ENCODE data around the gene S100A10. TPM values are rescaled to one million over a fixed set of nuclear protein-coding genes. Genes with fewer than 3 reads are reported as not detected.

S100A10 gene
- total RNA-seq, 1 experiment from 2014 or later, result 160 TPM

GRCh38 chr1:151990856-151991198, 2.8 kb downstream of the S100A10 start:
- H3K27ac ChIP-seq (ENCODE audit: insufficient read length, low read depth, low read length), result no peak overlapping the region
- WGBS (ENCODE audit: extremely low coverage, insufficient read length, low lambda C conversion rate), result no CpG with 5 or more reads among the region's 5 CpGs
- H3K4me3 Mint-ChIP-seq, result no peak overlapping the region

More at GRCh38 chr1:151990856-151991198, 2.8 kb downstream of the S100A10 start:
- no peaks in the 10 kb centered on the region for H3K9me3 ChIP-seq (ENCODE audit: control insufficient read depth, low read depth, low read length)
- Mint-ChIP-seq H3K4me1 (peaks cover 44 to 58% of the 10 kb centered on the region in 2 experiments), H3K27ac (no peak overlapping the region), H3K27me3 (ENCODE audit: low read depth) (peaks cover 8% of the 10 kb centered on the region), H3K9me3 (no peaks in the 10 kb centered on the region), H3K36me3 (ENCODE audit: insufficient read depth in 1 of 3, low read depth in 3 of 3) (peaks cover 0 to 3% (median 0%) of the 10 kb centered on the region in 3 experiments; a peak in 2 of 7 replicates)
- no peak overlapping the region for H3K4ac ChIP-seq (ENCODE audit: low read depth, low read length)
- H4K91ac ChIP-seq (ENCODE audit: insufficient read length, low read depth, low read length), result no peak overlapping the region
- H3K79me2 ChIP-seq (ENCODE audit: insufficient read depth, low read length), result peaks cover 21% of the 10 kb centered on the region
- no peaks in the 10 kb centered on the region for H4K20me1 ChIP-seq (ENCODE audit: control insufficient read depth, insufficient read depth, insufficient read length)
- H3K56ac ChIP-seq (ENCODE audit: insufficient read length, low read depth, low read length), result no peak overlapping the region
- no peak overlapping the region for H3K4me2 ChIP-seq (ENCODE audit: insufficient read depth, insufficient read length, low read length)
- no peaks in the 10 kb centered on the region for H3K27me3 ChIP-seq (ENCODE audit: insufficient read depth, low read length)
- no peak overlapping the region for H3K23ac ChIP-seq (ENCODE audit: insufficient read length, low read depth, low read length)
- H2BK5ac ChIP-seq (ENCODE audit: insufficient read length, low read length), result no peak overlapping the region
- H2BK20ac ChIP-seq (ENCODE audit: low read depth, low read length, poor library complexity, severe bottlenecking), result no peak overlapping the region
- H2AK5ac ChIP-seq (ENCODE audit: insufficient read length, low read length), result no peak overlapping the region
- no peak overlapping the region for H2BK120ac ChIP-seq (ENCODE audit: low read depth, low read length, poor library complexity, severe bottlenecking)
- H3K4me1 ChIP-seq (ENCODE audit: insufficient read depth, low read length), result peaks cover 14% of the 10 kb centered on the region; the same call in 1 of the 2 replicates
- no peak overlapping the region for H2BK15ac ChIP-seq (ENCODE audit: low read depth, low read length)
- H2AFZ ChIP-seq (ENCODE audit: low read length), result no peak overlapping the region
- H3K79me1 ChIP-seq (ENCODE audit: insufficient read depth, low read depth, low read length, poor library complexity, severe bottlenecking), result no peaks in the 10 kb centered on the region
- TF ChIP-seq, protein P1, sequence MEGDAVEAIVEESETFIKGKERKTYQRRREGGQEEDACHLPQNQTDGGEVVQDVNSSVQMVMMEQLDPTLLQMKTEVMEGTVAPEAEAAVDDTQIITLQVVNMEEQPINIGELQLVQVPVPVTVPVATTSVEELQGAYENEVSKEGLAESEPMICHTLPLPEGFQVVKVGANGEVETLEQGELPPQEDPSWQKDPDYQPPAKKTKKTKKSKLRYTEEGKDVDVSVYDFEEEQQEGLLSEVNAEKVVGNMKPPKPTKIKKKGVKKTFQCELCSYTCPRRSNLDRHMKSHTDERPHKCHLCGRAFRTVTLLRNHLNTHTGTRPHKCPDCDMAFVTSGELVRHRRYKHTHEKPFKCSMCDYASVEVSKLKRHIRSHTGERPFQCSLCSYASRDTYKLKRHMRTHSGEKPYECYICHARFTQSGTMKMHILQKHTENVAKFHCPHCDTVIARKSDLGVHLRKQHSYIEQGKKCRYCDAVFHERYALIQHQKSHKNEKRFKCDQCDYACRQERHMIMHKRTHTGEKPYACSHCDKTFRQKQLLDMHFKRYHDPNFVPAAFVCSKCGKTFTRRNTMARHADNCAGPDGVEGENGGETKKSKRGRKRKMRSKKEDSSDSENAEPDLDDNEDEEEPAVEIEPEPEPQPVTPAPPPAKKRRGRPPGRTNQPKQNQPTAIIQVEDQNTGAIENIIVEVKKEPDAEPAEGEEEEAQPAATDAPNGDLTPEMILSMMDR (conservative IDR thresholded peaks at IDR 0.05), result no peak
- H3K9ac ChIP-seq (ENCODE audit: extremely low read depth, insufficient read length, low read length), result no peak overlapping the region
- peaks cover 21% of the 10 kb centered on the region for H3K23me2 ChIP-seq (ENCODE audit: insufficient read length, low read depth, low read length, poor library complexity, severe bottlenecking)
- no peak overlapping the region for H4K8ac ChIP-seq (replicated peaks; ENCODE audit: insufficient read length, low read depth, low read length)
- H2BK12ac ChIP-seq (ENCODE audit: insufficient read length, low read depth, low read length), result no peak overlapping the region
- H3K18ac ChIP-seq (ENCODE audit: insufficient read length, low read depth, low read length), result no peak overlapping the region
- no peak for DNase-seq
- no peak overlapping the region for H3T11ph ChIP-seq (ENCODE audit: low read length)
- H3K14ac ChIP-seq (ENCODE audit: insufficient read depth, low read length), result no peak overlapping the region
- no peak overlapping the region for H4K5ac ChIP-seq (ENCODE audit: insufficient read length, low read depth, low read length)

Measured in H9 (cell line).